NCI-H1436 (cell line): ENCODE results near the gene GGPS1.
"Not testable (repeated sequence)": the region's sequence is repeated elsewhere in the genome, so short reads cannot be mapped to it uniquely, and the experiment has no call there.

Experiments
- DNase-seq: peaks from one replicate; lab custom pipeline; 2025; lab: John Stamatoyannopoulos, UW

GGPS1 gene

GRCh38 chr1:235339746-235340145, 11.4 kb downstream of the GGPS1 start:
- DNase-seq = no peak

- no peak for DNase-seq
These were observed 13.0 kb downstream of the GGPS1 start for GRCh38 chr1:235341334-235341733.

DNA sequence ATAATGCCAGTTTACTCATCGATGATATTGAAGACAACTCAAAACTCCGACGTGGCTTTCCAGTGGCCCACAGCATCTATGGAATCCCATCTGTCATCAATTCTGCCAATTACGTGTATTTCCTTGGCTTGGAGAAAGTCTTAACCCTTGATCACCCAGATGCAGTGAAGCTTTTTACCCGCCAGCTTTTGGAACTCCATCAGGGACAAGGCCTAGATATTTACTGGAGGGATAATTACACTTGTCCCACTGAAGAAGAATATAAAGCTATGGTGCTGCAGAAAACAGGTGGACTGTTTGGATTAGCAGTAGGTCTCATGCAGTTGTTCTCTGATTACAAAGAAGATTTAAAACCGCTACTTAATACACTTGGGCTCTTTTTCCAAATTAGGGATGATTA, 13.7 kb downstream of the GGPS1 start:
- no peak for DNase-seq

DNA sequence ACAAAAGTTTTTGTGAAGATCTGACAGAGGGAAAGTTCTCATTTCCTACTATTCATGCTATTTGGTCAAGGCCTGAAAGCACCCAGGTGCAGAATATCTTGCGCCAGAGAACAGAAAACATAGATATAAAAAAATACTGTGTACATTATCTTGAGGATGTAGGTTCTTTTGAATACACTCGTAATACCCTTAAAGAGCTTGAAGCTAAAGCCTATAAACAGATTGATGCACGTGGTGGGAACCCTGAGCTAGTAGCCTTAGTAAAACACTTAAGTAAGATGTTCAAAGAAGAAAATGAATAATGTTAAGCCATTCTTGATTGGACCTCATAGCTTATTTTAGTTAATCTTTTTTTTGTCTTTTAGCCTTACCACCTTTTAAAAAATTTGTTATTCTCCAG, 14.1 kb downstream of the GGPS1 start:
- DNase-seq = no peak

DNA sequence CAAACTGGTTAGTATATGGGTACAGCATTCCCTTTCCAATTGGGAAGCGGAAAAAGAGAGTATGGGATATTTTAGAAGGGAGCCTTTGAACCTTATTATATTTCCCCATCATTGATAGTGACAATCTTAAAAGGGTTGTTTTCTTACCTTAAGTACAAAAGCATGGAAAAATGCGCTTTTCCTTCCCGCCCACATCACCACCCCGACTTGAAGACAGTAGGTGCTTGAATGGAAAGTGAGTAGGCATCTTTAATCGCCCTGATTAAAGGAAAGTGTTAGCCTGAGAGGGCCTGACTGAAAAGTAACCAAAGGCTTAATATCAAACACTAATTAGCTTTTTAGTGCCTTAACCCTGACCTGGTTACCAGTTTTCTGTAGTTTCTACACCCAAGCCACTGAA, 15.4 kb downstream of the GGPS1 start:
- no peak for DNase-seq

- no peak for DNase-seq
These were observed 23.1 kb downstream of the GGPS1 start for GRCh38 chr1:235351441-235351840.

DNA sequence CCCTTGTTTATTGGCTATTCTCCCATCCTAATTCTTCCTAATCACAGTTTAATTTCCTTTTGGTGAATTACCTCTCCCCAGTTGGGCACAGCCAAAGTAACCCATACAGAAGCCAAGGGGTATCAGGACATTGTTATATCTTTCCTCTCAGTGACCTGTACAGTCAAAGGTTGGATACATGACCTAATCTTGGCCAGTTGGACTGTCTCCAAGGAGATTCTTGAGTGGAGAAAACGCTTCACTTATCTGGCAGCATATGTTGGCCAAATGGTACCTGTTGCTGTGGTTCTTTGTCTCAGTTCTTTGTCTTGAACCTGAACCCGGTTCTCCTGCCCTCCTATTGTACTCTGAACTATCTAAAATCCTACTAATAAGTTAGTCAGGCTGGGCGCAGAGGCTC, 23.5 kb downstream of the GGPS1 start:
- no peak for DNase-seq

DNA sequence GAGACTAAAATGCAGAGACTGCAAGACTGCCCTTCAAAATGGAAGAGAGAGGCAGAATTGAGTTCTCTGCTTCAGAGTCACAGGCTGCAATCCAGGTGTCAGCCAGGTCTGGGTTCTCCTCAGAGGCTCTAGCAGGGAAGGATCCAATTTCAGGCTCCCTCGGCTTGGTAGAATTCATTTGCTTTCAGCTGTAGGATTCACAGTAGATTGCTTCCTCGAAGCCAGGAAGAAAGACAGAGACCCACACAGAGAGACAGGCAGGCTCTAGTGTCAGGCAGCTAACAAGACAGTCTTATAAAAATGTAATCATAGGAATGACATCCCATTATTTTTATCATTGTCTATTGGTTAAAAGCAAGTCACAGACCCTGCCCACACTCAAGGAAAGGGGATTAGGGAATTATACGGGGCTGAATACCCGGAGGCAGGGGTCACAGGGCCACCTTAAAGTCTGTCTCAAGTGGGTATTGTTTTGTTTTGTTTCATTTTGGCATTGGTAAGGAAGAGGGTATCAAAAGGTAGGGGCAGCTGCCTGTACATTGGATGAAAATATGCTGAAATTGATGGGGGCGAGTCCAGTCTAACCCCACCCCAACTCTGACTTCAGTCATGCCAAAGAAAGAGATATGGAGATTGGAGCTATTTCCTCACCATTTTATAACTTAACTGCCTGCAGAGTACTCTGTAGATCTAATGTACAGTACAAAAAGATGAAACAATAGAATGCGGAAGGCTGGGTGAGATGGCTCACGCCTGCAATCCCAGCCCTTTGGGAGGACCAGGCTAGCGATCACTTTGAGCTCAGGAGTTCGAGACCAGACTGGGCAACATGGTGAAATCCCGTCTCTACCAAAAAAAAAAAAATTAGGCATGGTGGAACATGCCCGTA, 29.4 kb downstream of the GGPS1 start:
- peak; percentile 37 for DNase-seq

DNA sequence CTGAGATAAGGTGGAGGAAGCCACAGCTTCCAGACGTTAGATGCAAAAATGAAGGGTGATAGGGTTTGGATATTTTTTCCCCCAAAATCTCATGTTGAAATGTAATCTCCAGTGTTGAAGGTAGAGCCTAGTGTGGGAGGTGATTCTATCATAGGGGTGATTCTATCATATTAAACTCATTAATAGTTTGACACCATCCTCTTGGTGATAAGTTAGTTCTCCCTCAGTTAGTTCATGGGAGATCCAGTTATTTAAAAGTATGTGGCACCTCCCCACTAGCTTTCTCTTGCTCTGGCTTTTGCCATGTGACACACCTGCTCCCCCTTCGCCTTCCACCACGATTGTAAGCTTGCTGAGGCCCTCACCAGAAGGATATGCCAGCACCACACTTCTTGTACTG, 30.5 kb downstream of the GGPS1 start:
- no peak for DNase-seq

DNA sequence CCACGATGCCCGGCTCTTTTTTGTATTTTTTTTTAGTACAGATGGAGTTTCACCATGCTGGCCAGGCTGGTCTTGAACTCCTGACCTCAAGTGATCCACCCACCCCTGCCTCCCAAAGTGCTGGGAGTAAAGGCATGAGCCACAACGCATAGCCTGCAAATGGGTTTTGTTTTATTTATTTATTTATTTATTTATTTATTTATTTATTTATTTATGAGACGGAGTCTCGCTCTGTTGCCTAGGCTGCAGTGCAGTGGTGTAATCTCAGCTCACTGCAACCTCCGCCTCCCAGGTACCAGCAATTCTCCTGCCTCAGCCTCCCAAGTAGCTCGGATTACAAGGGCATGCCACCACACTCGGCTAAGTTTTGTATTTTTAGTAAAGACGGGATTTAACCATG, 35.8 kb downstream of the GGPS1 start:
- DNase-seq = not testable (repeated sequence)

DNA sequence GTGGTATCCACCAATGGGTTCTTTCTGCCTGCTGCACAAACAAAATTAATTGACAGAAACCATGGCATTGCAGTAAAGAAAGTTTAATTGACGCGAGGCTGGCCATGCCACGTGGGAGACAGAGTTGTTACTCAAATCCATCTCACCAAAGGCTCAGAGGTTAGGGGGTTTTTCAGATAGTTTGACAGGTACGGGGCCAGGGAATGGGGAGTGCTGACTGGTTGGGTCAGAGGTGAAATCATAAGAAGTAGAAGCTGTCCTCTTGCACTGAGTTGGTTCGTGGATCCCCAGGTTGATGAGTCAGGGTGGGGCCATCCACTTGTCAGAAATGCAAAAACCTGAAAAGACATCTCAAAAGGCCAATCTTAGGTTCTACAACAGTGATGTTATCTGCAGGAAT, 37.9 kb downstream of the GGPS1 start:
- no peak for DNase-seq

DNA sequence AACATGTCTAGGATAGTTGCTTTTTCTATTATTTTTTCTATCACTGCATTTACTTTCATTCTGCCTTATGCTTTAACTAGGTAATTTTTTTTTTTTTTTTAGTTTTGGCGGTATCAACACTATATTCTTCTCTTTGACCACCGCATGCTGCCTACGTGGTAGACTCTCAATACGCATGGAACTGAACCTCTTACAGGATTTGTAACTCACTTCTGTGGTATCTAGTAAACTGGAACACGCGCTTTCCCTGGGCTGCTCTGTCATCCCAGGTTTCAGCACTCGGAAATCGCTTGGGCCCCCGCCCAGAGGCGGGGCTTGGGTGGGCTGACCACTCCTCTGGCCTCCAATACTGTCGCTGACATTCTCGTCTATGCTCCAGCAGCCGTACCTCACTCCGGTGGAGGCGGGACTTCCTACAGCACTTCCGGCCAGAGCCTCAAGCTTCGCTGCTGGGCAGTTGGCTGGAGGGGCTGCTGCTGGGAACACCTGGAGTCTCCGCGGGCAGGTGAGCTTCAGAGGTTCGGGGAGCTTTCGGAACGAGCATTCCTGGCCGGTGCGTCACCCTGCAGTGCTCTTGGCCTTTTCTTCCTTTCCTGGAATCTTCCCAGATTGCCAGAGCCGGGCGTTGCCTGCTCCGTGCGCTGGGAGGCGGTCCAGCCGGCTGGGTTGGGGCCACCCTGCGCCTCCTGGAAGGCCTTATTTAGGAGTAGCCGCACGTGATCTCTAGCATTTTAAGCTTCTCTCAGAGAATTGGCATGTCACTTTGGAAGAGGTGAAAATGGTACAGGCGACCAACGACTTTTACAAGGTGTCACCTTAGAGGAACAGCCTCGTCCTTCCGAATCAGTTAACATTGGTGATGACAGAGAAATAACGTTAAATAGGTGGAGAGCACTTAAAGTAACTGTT, 38.9 kb downstream of the GGPS1 start, which contains the start of gene TBCE:
TBCE (plus strand) TSS at position 428 of the 909 bp plus-strand sequence. CDS start 12,623 bp downstream, outside the sequence.
- peak; percentile 97 for DNase-seq

DNA sequence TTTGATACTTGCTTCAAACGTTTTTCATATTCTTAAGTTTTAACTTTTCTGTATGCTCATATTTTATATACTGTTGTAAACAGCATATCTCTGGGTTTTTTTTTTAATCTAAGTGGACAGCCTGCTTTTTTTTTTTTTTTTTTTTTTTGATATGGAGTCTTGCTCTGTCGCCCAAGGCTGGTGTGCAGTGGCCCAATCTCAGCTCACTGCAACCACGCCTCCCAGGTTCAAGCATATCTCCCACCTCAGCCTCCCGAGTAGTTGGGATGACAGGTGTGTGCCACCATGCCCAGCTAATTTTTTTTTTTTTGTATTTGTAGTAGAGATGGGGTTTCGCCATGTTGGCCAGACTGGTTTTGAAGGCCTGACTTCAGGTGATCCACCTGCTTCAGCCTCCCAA, 40.1 kb downstream of the GGPS1 start:
- no peak for DNase-seq

DNA sequence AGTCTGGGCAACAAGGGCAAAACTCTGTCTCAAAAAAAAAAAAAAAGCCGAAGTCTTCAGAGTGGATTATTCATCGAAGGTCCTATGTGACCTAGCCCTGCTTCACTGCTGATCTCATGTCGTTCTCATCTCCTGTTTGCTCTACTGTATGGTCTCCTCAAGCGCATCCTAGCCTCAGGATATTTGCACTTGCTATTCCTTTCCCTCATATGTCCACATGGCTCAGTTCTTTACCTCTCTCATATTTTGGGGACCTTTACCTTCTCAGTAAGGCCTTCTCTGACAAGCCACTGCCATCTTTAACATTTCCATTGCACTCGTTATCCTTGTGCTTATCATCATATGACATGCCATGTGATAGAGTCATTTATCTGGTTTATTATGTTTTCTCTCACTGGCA, 41.4 kb downstream of the GGPS1 start:
- no peak for DNase-seq

- no peak for DNase-seq
These were observed 47.7 kb downstream of the GGPS1 start for GRCh38 chr1:235375919-235376605.

GRCh38 chr1:235378134-235378735, 49.9 kb downstream of the GGPS1 start:
- not testable (repeated sequence) for DNase-seq

- DNase-seq = not testable (repeated sequence)
These were observed 53.8 kb downstream of the GGPS1 start for GRCh38 chr1:235381955-235382739.

DNA sequence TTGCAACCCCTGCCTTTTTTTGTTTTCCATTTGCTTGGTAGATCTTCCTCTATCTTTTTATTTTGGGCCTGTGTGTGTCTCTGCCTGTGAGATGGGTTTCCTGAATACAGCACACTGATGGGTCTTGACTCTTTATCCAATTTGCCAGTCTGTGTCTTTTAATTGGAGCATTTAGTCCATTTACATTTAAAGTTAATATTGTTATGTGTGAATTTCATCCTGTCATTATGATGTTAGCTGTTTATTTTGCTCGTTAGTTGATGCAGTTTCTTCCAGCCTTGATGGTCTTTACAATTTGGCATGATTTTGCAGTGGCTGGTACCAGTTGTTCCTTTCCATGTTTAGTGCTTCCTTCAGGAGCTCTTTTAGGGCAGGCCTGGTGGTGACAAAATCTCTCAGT, 57.3 kb downstream of the GGPS1 start:
- not testable (repeated sequence) for DNase-seq

DNA sequence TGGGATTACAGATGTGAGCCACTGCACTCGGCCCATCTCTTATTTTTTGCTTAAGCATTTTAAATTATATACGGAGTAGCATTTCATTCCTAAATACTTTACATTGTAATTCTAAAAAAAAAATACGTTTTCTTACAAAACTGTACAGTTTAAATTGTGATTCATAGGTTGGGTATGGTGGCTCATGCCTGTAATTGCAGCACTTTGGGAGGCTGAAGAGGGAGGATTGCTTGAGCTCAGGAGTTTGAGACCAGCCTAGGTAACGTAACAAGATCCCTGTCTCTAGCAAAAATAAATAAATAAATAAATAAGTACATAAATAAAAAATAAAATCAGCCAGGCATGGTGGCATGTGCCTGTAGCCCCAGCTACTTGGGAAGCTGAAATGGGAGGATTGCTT, 63.5 kb downstream of the GGPS1 start:
- DNase-seq = no peak
